ENCODE measurements around the gene ALOX12B.

GRCh38 chr17:8087952-8088230, 375 bp upstream of the ALOX12B start:
- TF ChIP-seq CTCF (IDR thresholded peaks at IDR 0.05) (no peak), POLR2A (IDR thresholded peaks at IDR 0.05) (no peak)

Measured in heart left ventricle (tissue), 13 donors.